Measurements from ENCODE around the gene UBE2G2. TPM values are rescaled to one million over a fixed set of nuclear protein-coding genes. Genes with fewer than 3 reads are reported as not detected.
A peak's percentile ranks its signal among the peaks of the same experiment; 100 is the strongest.
"Not testable (repeated sequence)": the region's sequence is repeated elsewhere in the genome, so short reads cannot be mapped to it uniquely, and the experiment has no call there.

UBE2G2 gene
- total RNA-seq, 1 donor from 2014 or later: 118 TPM

GRCh38 chr21:44832516-44833255, 31.1 kb upstream of the UBE2G2 start:
- intact Hi-C loops (cut with micrococcal nuclease); H3K36me3 Mint-ChIP-seq (ENCODE audit: low read depth); DNase-seq (ENCODE audit: low spot score); H3K27ac Mint-ChIP-seq; H3K4me3 Mint-ChIP-seq (ENCODE audit: low read depth); H3K27me3 Mint-ChIP-seq (ENCODE audit: low read depth): not testable (repeated sequence)
- H3K4me1 Mint-ChIP-seq (ENCODE audit: low read depth): peaks cover 15% of the 10 kb centered on the region
- peaks cover 21% of the 10 kb centered on the region for H3K9me3 Mint-ChIP-seq

DNA sequence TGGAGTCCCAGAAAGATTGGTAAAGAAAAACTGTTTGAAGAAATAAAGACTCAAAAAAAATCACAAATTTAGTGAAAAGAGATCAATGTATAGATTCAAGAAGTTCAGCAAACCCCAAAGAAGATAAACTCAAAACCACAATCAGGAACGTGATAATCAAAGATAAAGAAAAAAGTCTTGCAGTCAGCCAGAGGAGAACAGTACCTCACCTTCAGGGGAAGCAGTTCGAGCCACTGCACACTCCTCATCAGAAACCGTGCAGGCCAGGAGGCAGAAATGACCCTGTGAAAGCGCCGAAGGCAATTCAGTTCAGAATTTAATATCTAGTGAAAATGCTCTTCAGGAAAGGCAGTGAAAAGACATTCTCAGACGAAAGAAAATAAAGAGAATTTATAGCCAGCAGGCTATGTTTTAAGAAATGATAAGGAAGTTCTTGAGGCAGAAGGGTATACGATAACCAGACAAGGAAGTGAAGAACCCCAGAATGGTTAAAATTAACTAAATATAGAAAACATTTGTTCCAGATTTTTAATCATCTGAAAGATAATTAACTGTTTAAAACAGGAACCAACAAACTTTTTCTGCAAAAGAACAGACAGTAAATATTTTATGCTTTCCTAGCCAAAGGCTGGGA, 29.7 kb upstream of the UBE2G2 start:
- Mint-ChIP-seq H3K4me1 (ENCODE audit: low read depth) (peaks cover 15% of the 10 kb centered on the region), H3K9me3 (peaks cover 34% of the 10 kb centered on the region), H3K36me3 (ENCODE audit: low read depth) (peaks cover 8% of the 10 kb centered on the region), H3K27ac (no peak overlapping the region), H3K27me3 (ENCODE audit: low read depth) (peaks cover 7% of the 10 kb centered on the region), H3K4me3 (ENCODE audit: low read depth) (no peak overlapping the region)
- intact Hi-C loops (cut with micrococcal nuclease): no loop called here
- DNase-seq (ENCODE audit: low spot score): no peak

GRCh38 chr21:44829507-44830092, 28.0 kb upstream of the UBE2G2 start:
- no peak for DNase-seq (ENCODE audit: low spot score)
- H3K9me3 Mint-ChIP-seq: peaks cover 39% of the 10 kb centered on the region
- no peak overlapping the region for H3K4me3 Mint-ChIP-seq (ENCODE audit: low read depth)
- peaks cover 15% of the 10 kb centered on the region for H3K4me1 Mint-ChIP-seq (ENCODE audit: low read depth)
- intact Hi-C loops (cut with micrococcal nuclease): no loop called here
- peaks cover 10% of the 10 kb centered on the region for H3K27me3 Mint-ChIP-seq (ENCODE audit: low read depth)
- H3K36me3 Mint-ChIP-seq (ENCODE audit: low read depth): peaks cover 8% of the 10 kb centered on the region
- peak overlapping the region; percentile 72 for H3K27ac Mint-ChIP-seq

DNA sequence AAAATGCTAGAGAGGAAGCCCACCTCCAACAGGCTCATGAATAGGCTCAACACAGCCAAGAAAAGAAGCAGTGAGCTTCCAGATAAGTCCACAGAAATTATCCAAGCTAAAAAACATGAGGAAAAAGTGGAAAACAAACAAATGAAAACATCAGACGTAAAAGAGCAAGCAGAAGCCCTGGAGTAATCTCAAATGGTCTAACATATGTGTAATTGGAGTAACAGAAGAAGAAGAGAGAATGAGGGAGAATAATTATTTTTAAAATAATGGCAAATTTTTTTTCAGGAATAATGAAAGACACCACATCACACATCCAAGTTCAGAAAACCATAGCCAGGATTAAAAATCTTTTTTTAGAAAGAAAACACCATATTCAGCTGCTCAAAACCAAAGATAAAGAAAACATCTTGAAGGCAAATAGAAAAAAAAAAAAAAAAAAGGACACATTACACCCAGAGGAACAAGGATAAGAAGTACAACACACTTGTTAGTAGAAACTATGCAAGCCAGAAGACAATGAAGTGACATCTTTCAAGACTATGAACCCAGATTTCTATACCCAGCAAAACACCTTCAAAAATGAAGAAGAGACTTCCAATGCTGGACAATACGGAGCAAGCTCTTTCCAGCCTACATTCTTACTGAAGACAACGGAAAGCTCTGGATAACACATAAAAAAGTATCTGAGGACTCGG, 26.9 kb upstream of the UBE2G2 start:
- Mint-ChIP-seq H3K4me1 (ENCODE audit: low read depth) (peaks cover 15% of the 10 kb centered on the region), H3K27ac (no peak overlapping the region), H3K27me3 (ENCODE audit: low read depth) (peaks cover 10% of the 10 kb centered on the region), H3K4me3 (ENCODE audit: low read depth) (no peak overlapping the region), H3K36me3 (ENCODE audit: low read depth) (peaks cover 12% of the 10 kb centered on the region), H3K9me3 (peaks cover 43% of the 10 kb centered on the region)
- no peak for DNase-seq (ENCODE audit: low spot score)
- intact Hi-C loops (cut with micrococcal nuclease): no loop called here

DNA sequence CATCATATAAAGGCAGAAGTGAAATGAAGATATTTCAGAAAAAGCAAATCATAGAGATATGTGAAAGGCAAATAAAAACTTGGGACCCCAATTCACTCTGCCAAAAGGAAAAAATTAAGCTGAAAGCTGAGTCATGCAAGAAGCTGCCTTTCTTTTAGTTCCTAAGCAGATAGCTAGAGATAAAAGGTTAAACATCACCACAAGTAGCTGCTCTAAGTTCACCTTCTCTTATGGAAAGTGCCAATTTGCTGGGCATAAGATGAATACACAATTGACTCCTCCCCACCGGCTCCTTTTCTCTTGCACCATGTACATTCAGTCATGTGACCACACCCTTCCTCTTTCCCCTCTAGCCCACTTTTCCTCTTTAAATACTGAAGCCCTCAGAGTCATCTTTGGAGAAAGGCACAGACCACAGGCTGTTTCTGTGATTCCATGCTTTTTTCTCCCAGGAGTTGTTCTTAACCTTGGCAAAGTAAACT, 21.6 kb upstream of the UBE2G2 start:
- Mint-ChIP-seq H3K27me3 (ENCODE audit: low read depth) (peaks cover 8% of the 10 kb centered on the region), H3K4me3 (ENCODE audit: low read depth) (no peak overlapping the region), H3K4me1 (ENCODE audit: low read depth) (no peaks in the 10 kb centered on the region), H3K36me3 (ENCODE audit: low read depth) (peaks cover 18% of the 10 kb centered on the region), H3K27ac (no peak overlapping the region), H3K9me3 (peaks cover 57% of the 10 kb centered on the region)
- DNase-seq (ENCODE audit: low spot score): no peak
- intact Hi-C loops (cut with micrococcal nuclease): no loop called here

- H3K4me1 Mint-ChIP-seq (ENCODE audit: low read depth): no peaks in the 10 kb centered on the region
- H3K27ac Mint-ChIP-seq: no peak overlapping the region
- peaks cover 15% of the 10 kb centered on the region for H3K36me3 Mint-ChIP-seq (ENCODE audit: low read depth)
- peaks cover 8% of the 10 kb centered on the region for H3K27me3 Mint-ChIP-seq (ENCODE audit: low read depth)
- intact Hi-C loops (cut with micrococcal nuclease): no loop called here
- H3K4me3 Mint-ChIP-seq (ENCODE audit: low read depth): no peak overlapping the region
- DNase-seq (ENCODE audit: low spot score): no peak
- peaks cover 51% of the 10 kb centered on the region for H3K9me3 Mint-ChIP-seq
Measured at GRCh38 chr21:44822484-44823178, 21.0 kb upstream of the UBE2G2 start.

DNA sequence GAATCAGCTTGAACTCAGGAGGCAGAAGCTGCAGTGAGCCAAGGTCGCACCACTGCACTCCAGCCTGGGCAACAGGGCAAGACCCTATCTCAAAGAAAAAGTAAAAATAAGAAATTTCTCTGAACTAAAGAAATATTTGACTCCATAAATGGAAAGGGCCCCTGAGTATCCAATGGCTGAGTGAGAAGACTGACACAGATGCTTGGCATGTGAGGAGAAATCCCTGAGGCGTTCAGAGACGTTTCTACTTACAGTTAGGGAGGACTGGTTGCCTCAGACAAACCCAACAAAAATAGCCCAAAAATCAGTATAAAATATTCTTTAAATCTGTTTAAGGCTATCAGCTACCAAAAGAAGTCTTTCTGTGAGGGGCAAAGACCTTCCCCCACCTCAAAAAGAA, 19.2 kb upstream of the UBE2G2 start:
- Mint-ChIP-seq H3K4me3 (ENCODE audit: low read depth) (no peak overlapping the region), H3K36me3 (ENCODE audit: low read depth) (peaks cover 16% of the 10 kb centered on the region), H3K27me3 (ENCODE audit: low read depth) (peaks cover 2% of the 10 kb centered on the region), H3K4me1 (ENCODE audit: low read depth) (peaks cover 5% of the 10 kb centered on the region), H3K9me3 (peaks cover 33% of the 10 kb centered on the region), H3K27ac (no peak overlapping the region)
- DNase-seq (ENCODE audit: low spot score): no peak
- intact Hi-C loops (cut with micrococcal nuclease): no loop called here

DNA sequence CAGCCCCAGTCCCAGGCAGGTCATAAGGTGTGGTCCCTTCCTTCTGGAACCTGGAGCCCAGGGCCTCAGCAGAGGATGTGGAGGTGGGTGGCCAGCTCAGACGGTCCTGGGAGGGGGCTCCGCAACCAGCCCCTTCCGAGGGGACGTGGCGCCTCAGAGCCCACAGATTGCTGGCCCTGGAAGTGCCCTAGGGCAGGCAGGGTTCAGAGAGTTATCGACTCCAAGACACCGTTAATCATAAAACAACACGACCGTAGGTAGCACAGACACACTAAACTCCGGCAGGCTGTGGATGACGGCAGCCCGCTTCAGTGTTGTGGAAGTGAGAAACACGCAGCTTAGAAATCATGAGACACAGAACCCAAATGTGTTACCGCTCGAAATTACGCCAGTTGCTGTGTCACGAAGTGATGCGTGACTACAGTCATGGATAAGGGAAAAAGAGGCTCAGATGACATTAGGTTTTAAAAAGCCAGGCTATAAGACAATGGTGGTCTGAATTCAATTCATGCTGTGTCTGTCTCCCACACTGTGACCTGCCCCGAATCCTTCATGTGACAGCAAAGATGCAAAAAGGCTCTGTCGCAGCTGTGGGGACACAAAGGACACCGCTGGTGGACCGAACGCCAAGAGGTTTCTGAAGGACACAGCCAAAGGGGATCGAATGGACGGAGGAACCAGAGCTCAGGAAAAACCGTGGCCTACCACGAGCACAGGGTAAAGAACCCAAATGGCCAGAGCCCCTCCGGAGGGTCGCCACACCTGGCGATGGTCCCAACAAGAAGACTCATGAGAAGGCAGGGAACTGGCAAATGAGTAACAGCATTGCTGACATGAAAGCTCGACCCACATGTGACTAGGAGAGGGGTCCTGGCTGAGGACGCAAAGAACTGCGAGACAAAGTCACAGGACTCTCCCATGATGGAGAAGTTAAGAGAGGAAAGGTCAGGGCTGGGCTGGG, 17.9 kb upstream of the UBE2G2 start:
- Mint-ChIP-seq H3K27me3 (ENCODE audit: low read depth) (peaks cover 2% of the 10 kb centered on the region), H3K4me1 (ENCODE audit: low read depth) (peaks cover 7% of the 10 kb centered on the region), H3K36me3 (ENCODE audit: low read depth) (peaks cover 17% of the 10 kb centered on the region), H3K4me3 (ENCODE audit: low read depth) (peak overlapping the region; percentile 60), H3K27ac (no peak overlapping the region), H3K9me3 (peaks cover 33% of the 10 kb centered on the region)
- no peak for DNase-seq (ENCODE audit: low spot score)
- intact Hi-C loops (cut with micrococcal nuclease): loop anchor here (5.0 to 10.0 kb wide), 3 partner anchors 482 to 1363 kb away; partner anchors contain the start of genes CFAP410, PCBP3 and SPATC1L

DNA sequence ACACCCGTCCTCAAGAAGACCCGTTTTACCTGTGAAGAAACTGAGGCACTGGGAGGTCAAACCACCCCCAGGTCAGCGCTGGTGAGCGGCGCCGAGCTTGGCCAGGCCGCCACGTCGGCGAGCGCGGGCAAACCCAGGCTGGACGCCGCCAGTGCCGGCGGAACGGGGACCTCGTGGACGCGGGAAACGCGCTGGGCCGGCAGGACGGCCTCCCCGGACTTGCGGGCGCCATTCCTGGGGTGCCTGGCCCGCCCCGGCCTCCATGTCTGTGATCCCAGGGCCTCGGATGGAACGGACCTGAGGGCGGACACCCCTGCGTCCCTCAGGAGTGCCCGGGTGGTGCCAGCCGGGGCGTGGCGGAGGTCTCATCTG, 17.0 kb upstream of the UBE2G2 start:
- no peak for DNase-seq (ENCODE audit: low spot score)
- Mint-ChIP-seq H3K27me3 (ENCODE audit: low read depth) (peaks cover 2% of the 10 kb centered on the region), H3K36me3 (ENCODE audit: low read depth) (peaks cover 15% of the 10 kb centered on the region), H3K27ac (no peak overlapping the region), H3K4me1 (ENCODE audit: low read depth) (peaks cover 7% of the 10 kb centered on the region), H3K4me3 (ENCODE audit: low read depth) (peak overlapping the region; percentile 60), H3K9me3 (peaks cover 30% of the 10 kb centered on the region)
- intact Hi-C loops (cut with micrococcal nuclease): loop anchor here (1.0 to 10.0 kb wide), 4 partner anchors 17 to 1364 kb away; partner anchors contain the start of genes CFAP410, PCBP3, SPATC1L and UBE2G2

- H3K36me3 Mint-ChIP-seq (ENCODE audit: low read depth): peaks cover 11% of the 10 kb centered on the region
- H3K27me3 Mint-ChIP-seq (ENCODE audit: low read depth): peaks cover 2% of the 10 kb centered on the region
- H3K9me3 Mint-ChIP-seq: peaks cover 25% of the 10 kb centered on the region
- H3K4me1 Mint-ChIP-seq (ENCODE audit: low read depth): peaks cover 7% of the 10 kb centered on the region
- intact Hi-C loops (cut with micrococcal nuclease): loop anchor here (1.0 to 10.0 kb wide), 5 partner anchors 17 to 1364 kb away; partner anchors contain the start of genes CFAP410, PCBP3, SPATC1L and UBE2G2
- DNase-seq (ENCODE audit: low spot score): peak; percentile 87
- peak within 1 kb of the TSS; percentile 66 for H3K4me3 Mint-ChIP-seq (ENCODE audit: low read depth)
- no peak within 1 kb of the TSS for H3K27ac Mint-ChIP-seq
Measured at GRCh38 chr21:44817914-44818639, 16.5 kb upstream of the UBE2G2 start, which contains the start of gene SUMO3. Gene SUMO3 (minus strand): TSS chr21:44818062. CDS start chr21:44817968, 94 bp downstream.

DNA sequence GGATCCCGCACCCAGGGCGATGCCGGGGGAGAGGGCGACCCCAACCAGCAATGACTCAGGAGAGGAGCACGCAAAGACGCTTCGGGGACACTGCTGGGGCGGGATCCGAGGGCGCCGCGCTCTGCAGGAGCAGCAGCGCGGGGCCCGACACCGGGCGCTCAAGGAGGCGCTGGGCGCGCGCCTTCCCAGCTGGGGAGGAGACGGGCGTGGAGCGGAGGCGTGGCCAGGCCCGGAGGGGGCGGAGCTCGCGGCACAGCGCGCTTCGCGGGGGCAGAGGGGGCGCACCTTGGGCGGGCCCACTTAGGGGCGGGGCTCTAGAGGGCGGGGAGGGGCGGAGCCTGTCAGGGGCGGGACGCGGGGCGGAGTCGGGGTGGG, 15.9 kb upstream of the UBE2G2 start:
- peaks cover 7% of the 10 kb centered on the region for H3K4me1 Mint-ChIP-seq (ENCODE audit: low read depth)
- H3K27me3 Mint-ChIP-seq (ENCODE audit: low read depth): peaks cover 2% of the 10 kb centered on the region
- intact Hi-C loops (cut with micrococcal nuclease): loop anchor here (1.0 to 10.0 kb wide), 4 partner anchors 55 to 1365 kb away; partner anchors contain the start of genes CFAP410, PCBP3 and SPATC1L
- peaks cover 12% of the 10 kb centered on the region for H3K36me3 Mint-ChIP-seq (ENCODE audit: low read depth)
- peak overlapping the region; percentile 66 for H3K4me3 Mint-ChIP-seq (ENCODE audit: low read depth)
- H3K27ac Mint-ChIP-seq: no peak overlapping the region
- peak; percentile 92 for DNase-seq (ENCODE audit: low spot score)
- H3K9me3 Mint-ChIP-seq: peaks cover 19% of the 10 kb centered on the region

Measured in activated T-helper 2 cell treated with anti-CD3 and anti-CD28 coated beads, Interferon-gamma antibody, Interleukin-2, Interleukin-4, amounts not matched to agents 10 μg/mL and 5 μg/mL and 100 μg/mL, durations not matched to agents 14 hours and 24 hours and 36 hours (primary cell).